Astrocyte (in vitro differentiated cells and primary cell): ENCODE data around the gene ZDHHC12.

Experiments used
- CTCF ChIP-seq: IDR thresholded peaks from 2 replicates; pipeline ENCODE4 v1.5.1; 2011; ENCODE audit warnings: low read depth, mild to moderate bottlenecking, inconsistent platforms, low read length, moderate library complexity; ENCODE audit not compliant: insufficient read depth
- EZH2 ChIP-seq: IDR thresholded peaks from 2 replicates; pipeline ENCODE4 v1.6.1; 2012; ENCODE audit warnings: mild to moderate bottlenecking, low read length, inconsistent platforms; ENCODE audit not compliant: insufficient read depth

- no peak for TF ChIP-seq CTCF
- TF ChIP-seq EZH2, result no peak
These were observed 22.6 kb downstream of the ZDHHC12 start for GRCh38 chr9:128701227-128701854.
